GM12878 (cell line): Measurements from ENCODE around the gene MATN4. TPM values are rescaled to one million over a fixed set of nuclear protein-coding genes. Genes with fewer than 3 reads are reported as not detected.

Experiments
- ATAC-seq: fragments of 200-7000 bp; cut with Tn5 transposase; 3 replicates; pipeline ENCODE4 v1.9.1; 2020; ENCODE audit warnings: mild to moderate bottlenecking, moderate library complexity
- BruUV-seq: library from RNA; stranded (reverse); fragments of 400-500 nt; replicated peaks from 2 replicates; lab custom pipeline; 2021; lab: Mats Ljungman, UMichigan
- CTCF ChIA-PET: fragments of 300-600 bp; sonication (Branson Sonifier 250); formaldehyde crosslinking; extraction: SDS; loops from one replicate; lab custom pipeline; 2021; ENCODE audit warnings: inconsistent platforms; lab: Yijun Ruan, JAX
- POLR2A ChIA-PET: fragments of 350-600 bp; formaldehyde crosslinking; extraction: SDS; loops from one replicate; lab custom pipeline; 2021; ENCODE audit warnings: inconsistent platforms; lab: Charles Lee
- RAD21 ChIA-PET: fragments of 300-600 bp; sonication (Branson Sonifier 250); formaldehyde crosslinking; loops from one replicate; lab custom pipeline; 2023; ENCODE audit warnings: antibody characterized with exemption; ENCODE audit not compliant: unreplicated experiment; lab: Charles Lee
- SMC1A ChIA-PET: fragments of 300-600 bp; sonication (Branson Sonifier 250); formaldehyde crosslinking; loops from one replicate; lab custom pipeline; 2023; ENCODE audit not compliant: unreplicated experiment, uncharacterized antibody; lab: Charles Lee
- DNase-seq: peaks from one replicate; pipeline ENCODE4 v3.0.0-alpha.2; 2011; ENCODE audit warnings: low read depth, low spot score
- FAIRE-seq: peaks from 3 replicates; lab custom pipeline; 2011; peaks lifted over from hg19 to GRCh38; lab: Jason Lieb, UNC
- H2AFZ ChIP-seq: 2 replicates; pipeline ENCODE4 v1.6.0; 2011; ENCODE audit warnings: low read depth, low read length, control low read depth; ENCODE audit not compliant: control insufficient read depth
- H3K27ac ChIP-seq: 2 replicates; pipeline ENCODE4 v1.5.1; 2011; ENCODE audit warnings: control low read depth; ENCODE audit not compliant: control insufficient read depth, insufficient read depth
- H3K27me3 ChIP-seq, 2 experiments: replicated peaks in 1 of 2; 2 replicates each; pipeline versions ENCODE4 v1.6.0 to v1.6.1; 2011; ENCODE audit warnings: low read length in 1 of 2; ENCODE audit not compliant: control insufficient read depth in 2 of 2, insufficient read depth in 2 of 2
- H3K36me3 ChIP-seq, 2 experiments: 2 replicates each; pipeline ENCODE4 v1.5.1; 2011; ENCODE audit warnings: low read length in 1 of 2; ENCODE audit not compliant: control insufficient read depth in 2 of 2, insufficient read depth in 2 of 2
- H3K4me1 ChIP-seq: 2 replicates; pipeline ENCODE4 v1.6.1; 2011; ENCODE audit warnings: mild to moderate bottlenecking, low read length, moderate library complexity, mixed read lengths; ENCODE audit not compliant: control insufficient read depth, insufficient read depth
- H3K4me2 ChIP-seq: 2 replicates; pipeline ENCODE4 v1.6.0; 2011; ENCODE audit warnings: control low read depth; ENCODE audit not compliant: control insufficient read depth, insufficient read depth
- H3K4me3 ChIP-seq: fragments of 200-600 bp; sonication (generic); 2 replicates; pipeline ENCODE4 v1.5.1; 2016
- H3K79me2 ChIP-seq: 2 replicates; pipeline ENCODE4 v1.6.0; 2011; ENCODE audit warnings: low read length; ENCODE audit not compliant: control insufficient read depth, insufficient read depth
- H3K9ac ChIP-seq: 2 replicates; pipeline ENCODE4 v1.8.0; 2011; ENCODE audit warnings: low read length, control low read depth, mixed read lengths; ENCODE audit not compliant: control insufficient read depth, insufficient read depth
- H3K9me3 ChIP-seq: replicated peaks from 3 replicates; pipeline ENCODE4 v1.5.1; 2011; ENCODE audit warnings: mild to moderate bottlenecking, low read length; ENCODE audit not compliant: control insufficient read depth, insufficient read depth
- H4K20me1 ChIP-seq: 2 replicates; pipeline ENCODE4 v1.6.0; 2011; ENCODE audit not compliant: control insufficient read depth, insufficient read depth
- ATF3 ChIP-seq: IDR thresholded peaks from 2 replicates; pipeline ENCODE4 v1.6.1; 2011; ENCODE audit warnings: low read depth, mild to moderate bottlenecking, low read length, moderate library complexity, borderline replicate concordance; ENCODE audit errors: extremely low read depth
- BRCA1 ChIP-seq: IDR thresholded peaks from 2 replicates; pipeline ENCODE4 v1.6.1; 2011; ENCODE audit warnings: low read depth, low read length, improper control_type of control experiment
- CHD1 ChIP-seq: IDR thresholded peaks from 2 replicates; pipeline ENCODE4 v1.6.1; 2012; ENCODE audit warnings: low read depth, low read length, improper control_type of control experiment
- EED ChIP-seq: sonication (generic); IDR thresholded peaks from 2 replicates; pipeline ENCODE4 v1.6.1; 2016; ENCODE audit warnings: antibody characterized with exemption, low read depth
- EZH2 ChIP-seq: IDR thresholded peaks from 2 replicates; pipeline ENCODE4 v1.6.1; 2012; ENCODE audit warnings: low read depth, mild to moderate bottlenecking, control low read depth, inconsistent platforms, low read length, borderline replicate concordance; ENCODE audit not compliant: control insufficient read depth
- KLF5 ChIP-seq: fragments of 450-650 bp; IDR thresholded peaks from 2 replicates; pipeline ENCODE4 v1.6.1; 2014; ENCODE audit warnings: mild to moderate bottlenecking; ENCODE audit not compliant: partially characterized antibody
- MTA3 ChIP-seq: IDR thresholded peaks from 2 replicates; pipeline ENCODE4 v1.6.1; 2012; ENCODE audit warnings: low read length, inconsistent platforms, borderline replicate concordance
- NFYB ChIP-seq: IDR thresholded peaks from 2 replicates; pipeline ENCODE4 v1.6.1; 2011; ENCODE audit warnings: low read depth, mild to moderate bottlenecking, low read length, improper control_type of control experiment, moderate library complexity; ENCODE audit not compliant: insufficient read depth
- PRDM15 ChIP-seq: fragments of 450-650 bp; formaldehyde crosslinking; IDR thresholded peaks from 2 replicates; pipeline ENCODE4 v1.4.0; 2020; ENCODE audit warnings: mild to moderate bottlenecking, moderate library complexity
- RCOR1 ChIP-seq: conservative IDR thresholded peaks from 2 replicates; pipeline ENCODE4 v1.6.1; 2012; ENCODE audit warnings: low read depth, low read length, improper control_type of control experiment
- SRF ChIP-seq, 2 experiments: IDR thresholded peaks; 2 replicates each; pipeline ENCODE4 v1.6.1; 2011; ENCODE audit warnings: low read depth in 2 of 2, low read length in 2 of 2, mild to moderate bottlenecking in 1 of 2, moderate library complexity in 1 of 2
- STAT1 ChIP-seq: fragments of 450-650 bp; conservative IDR thresholded peaks from 2 replicates; pipeline ENCODE4 v1.6.1; 2014; ENCODE audit warnings: antibody characterized with exemption, mild to moderate bottlenecking
- ZBTB4 ChIP-seq: fragments of 450-650 bp; formaldehyde crosslinking; IDR thresholded peaks from 2 replicates; pipeline ENCODE4 v1.4.0; 2022; ENCODE audit warnings: mild to moderate bottlenecking, moderate library complexity
- WGBS: methylation state at CpG from one replicate; pipeline ENCODE4 v1.1.6; 2016; ENCODE audit warnings: low lambda C conversion rate; ENCODE audit not compliant: insufficient replicate concordance, insufficient coverage; ENCODE audit errors: missing lambda C conversion rate; 5-methylcytosine and 5-hydroxymethylcytosine counted together
- in situ Hi-C: fragments of 300-500 bp; cut with MboI; formaldehyde crosslinking; loops from 9 replicates; pipeline ENCODE4 v1.14.3; 2018; ENCODE audit warnings: mixed read lengths
- intact Hi-C: fragments of 100-400 bp; cut with micrococcal nuclease; formaldehyde crosslinking; loops from one replicate; pipeline ENCODE4 v1.14.2; 2022; ENCODE audit not compliant: unreplicated experiment
- polyA plus RNA-seq, 11 experiments: library from polyadenylated mRNA; depleted of rRNA in 4 of 11; unstranded in 6 of 11; stranded (reverse) in 5 of 11; fragments of >200 nt; fragmentation: Nextera tagmentation in 4 of 11; fragmentation: Illumina TruSeq in 1 of 11; extraction: Ambion mirVana in 4 of 11; extraction: Trizol in 1 of 11; gene quantifications; 1 replicate in 1 of 11; 2 replicates in 10 of 11; pipeline versions ENCODE4 v1.2.1 to v1.2.3, GENCODE V29; 2011 to 2016; ENCODE audit warnings: inconsistent platforms in 2 of 11, missing spikeins in 2 of 11, low read depth in 1 of 11
- total RNA-seq, 4 experiments: library from RNA; depleted of rRNA in 3 of 4; stranded (reverse); fragments of >200 nt in 3 of 4; fragmentation: Illumina TruSeq in 1 of 4; extraction: Trizol in 1 of 4; gene quantifications; 2 replicates each; pipeline versions ENCODE4 v1.2.1 to v1.2.3, GENCODE V29; 2013 to 2021
- TF ChIP-seq, protein P1 (sequence below): IDR thresholded peaks from 2 replicates; pipeline ENCODE4 v1.6.1; 2011; ENCODE audit warnings: low read depth, low read length, improper control_type of control experiment, borderline replicate concordance

MATN4 gene
- total and polyA plus RNA-seq, 10 of the 15 experiments (the other 5 are each of a cell fraction or from before 2014, with no cell fraction given), result 0.10 to 0.15 TPM; not detected in 8

DNA sequence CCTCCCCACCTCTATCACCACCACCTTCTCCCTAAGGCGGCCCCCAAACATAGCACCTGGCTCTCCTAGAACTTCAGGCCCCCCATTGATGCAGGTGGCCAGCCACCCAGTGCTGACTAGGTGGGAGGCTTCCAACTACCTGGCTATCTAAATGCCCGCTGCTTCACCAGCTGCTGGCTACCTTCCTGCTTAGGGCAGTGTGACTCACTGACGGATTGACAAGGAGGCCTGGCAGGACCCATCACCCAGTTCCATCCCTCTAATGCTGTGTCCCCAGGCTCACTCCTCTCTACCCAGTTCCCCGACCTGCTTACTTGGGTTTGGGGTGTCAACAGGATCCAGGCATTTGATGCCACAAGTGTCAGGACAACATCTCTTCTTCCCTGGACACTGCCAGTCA lies 54.8 kb downstream of the MATN4 start:
- TF ChIP-seq NFYB, result no peak
- no peak for TF ChIP-seq SRF (IDR thresholded peaks at IDR 0.05; ENCODE audit: low read depth in 2 of 2, low read length in 2 of 2)
- TF ChIP-seq EED, result no peak
- TF ChIP-seq, protein P1, sequence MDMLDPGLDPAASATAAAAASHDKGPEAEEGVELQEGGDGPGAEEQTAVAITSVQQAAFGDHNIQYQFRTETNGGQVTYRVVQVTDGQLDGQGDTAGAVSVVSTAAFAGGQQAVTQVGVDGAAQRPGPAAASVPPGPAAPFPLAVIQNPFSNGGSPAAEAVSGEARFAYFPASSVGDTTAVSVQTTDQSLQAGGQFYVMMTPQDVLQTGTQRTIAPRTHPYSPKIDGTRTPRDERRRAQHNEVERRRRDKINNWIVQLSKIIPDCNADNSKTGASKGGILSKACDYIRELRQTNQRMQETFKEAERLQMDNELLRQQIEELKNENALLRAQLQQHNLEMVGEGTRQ, result no peak
- no peak for TF ChIP-seq KLF5
- no peak for TF ChIP-seq BRCA1
- no peak for TF ChIP-seq PRDM15 (CRISPR knock-in tag)
- no peak for TF ChIP-seq EZH2
- TF ChIP-seq MTA3, result no peak
- TF ChIP-seq ZBTB4 (CRISPR knock-in tag), result no peak
- no peak for TF ChIP-seq CHD1
- no peak for TF ChIP-seq ATF3
- TF ChIP-seq RCOR1, result no peak
- TF ChIP-seq STAT1, result no peak
- TF ChIP-seq, all 136 proteins: peak for 0
- CTCF ChIA-PET, result no interaction called here
- POLR2A ChIA-PET, result no interaction called here
- intact Hi-C loops (no loop called here), in situ Hi-C loops (no loop called here)
- SMC1A ChIA-PET, result no interaction called here
- no peak overlapping the region for H3K4me2 ChIP-seq
- no peaks in the 10 kb centered on the region for H3K79me2 ChIP-seq
- H3K36me3 ChIP-seq, result no peaks in the 10 kb centered on the region
- no TSS peak for BruUV-seq
- H3K9ac ChIP-seq, result no peak overlapping the region
- H3K4me3 ChIP-seq, result no peak overlapping the region
- RAD21 ChIA-PET, result no interaction called here
- H3K9me3 ChIP-seq, result no peaks in the 10 kb centered on the region
- H4K20me1 ChIP-seq, result no peaks in the 10 kb centered on the region
- peaks cover 0 to 10% of the 10 kb centered on the region in 2 experiments; a peak in 3 of 4 replicates for H3K27me3 ChIP-seq
- FAIRE-seq (no peak), ATAC-seq (no peak), DNase-seq (no peak)
- H2AFZ ChIP-seq, result no peak overlapping the region
- H3K27ac ChIP-seq, result no peak overlapping the region
- 20% methylated on average over 4 of the region's 4 CpGs for WGBS
- H3K4me1 ChIP-seq, result peaks cover 4% of the 10 kb centered on the region
